Measurements from ENCODE around the gene SH3BP2. TPM values are rescaled to one million over a fixed set of nuclear protein-coding genes. Genes with fewer than 3 reads are reported as not detected.
"Not testable (repeated sequence)": the region's sequence is repeated elsewhere in the genome, so short reads cannot be mapped to it uniquely, and the experiment has no call there.

SH3BP2 gene
- total RNA-seq, 1 donor from 2014 or later, result 39.1 TPM

DNA sequence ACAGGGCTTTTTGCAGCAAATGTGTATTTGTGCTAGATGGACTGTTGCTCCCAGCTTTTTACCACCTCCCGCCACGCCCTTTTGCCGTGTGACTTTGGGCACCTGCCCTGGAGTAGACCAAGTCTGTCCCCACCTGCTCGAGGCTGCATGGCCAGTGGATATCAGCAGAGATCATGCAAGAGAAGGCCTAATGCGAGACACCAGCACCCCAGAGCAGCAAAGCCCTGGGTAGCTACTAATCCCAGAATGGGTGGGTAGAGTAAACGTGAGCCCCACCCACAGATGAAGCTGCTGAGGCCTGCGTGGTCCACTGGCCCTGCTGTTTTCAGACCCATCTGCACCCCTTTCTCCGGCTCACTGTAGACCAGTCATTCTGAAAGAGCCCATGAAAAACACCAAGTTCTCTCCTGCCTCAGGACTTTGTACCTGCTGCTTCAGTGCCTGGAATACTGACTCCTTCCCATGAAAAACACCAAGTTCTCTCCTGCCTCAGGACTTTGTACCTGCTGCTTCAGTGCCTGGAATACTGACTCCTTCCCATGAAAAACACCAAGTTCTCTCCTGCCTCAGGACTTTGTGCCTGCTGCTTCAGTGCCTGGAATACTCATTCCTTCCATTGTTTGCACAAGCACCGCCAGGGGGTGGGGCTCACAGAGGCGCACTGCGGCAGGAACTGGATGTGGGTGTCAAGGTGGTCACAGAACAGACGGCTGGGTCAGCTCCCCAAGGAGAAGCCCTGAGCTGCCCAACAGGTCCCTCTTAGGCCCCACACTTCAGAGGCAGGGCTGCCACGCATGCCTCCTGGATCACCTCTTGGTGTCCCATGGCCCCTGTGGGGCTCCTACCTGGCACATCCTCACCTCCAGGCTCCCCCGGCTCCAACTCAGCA lies 31.6 kb upstream of the SH3BP2 start:
- Mint-ChIP-seq H3K27me3 (ENCODE audit: low read depth) (peaks cover 3% of the 10 kb centered on the region), H3K9me3 (peaks cover 2% of the 10 kb centered on the region), H3K4me1 (peaks cover 20% of the 10 kb centered on the region), H3K36me3 (ENCODE audit: low read depth) (no peaks in the 10 kb centered on the region), H3K4me3 (no peak overlapping the region), H3K27ac (ENCODE audit: unreplicated experiment) (no peak overlapping the region)
- no peak for DNase-seq (ENCODE audit: low read depth, low spot score)
- TF ChIP-seq, protein P1, sequence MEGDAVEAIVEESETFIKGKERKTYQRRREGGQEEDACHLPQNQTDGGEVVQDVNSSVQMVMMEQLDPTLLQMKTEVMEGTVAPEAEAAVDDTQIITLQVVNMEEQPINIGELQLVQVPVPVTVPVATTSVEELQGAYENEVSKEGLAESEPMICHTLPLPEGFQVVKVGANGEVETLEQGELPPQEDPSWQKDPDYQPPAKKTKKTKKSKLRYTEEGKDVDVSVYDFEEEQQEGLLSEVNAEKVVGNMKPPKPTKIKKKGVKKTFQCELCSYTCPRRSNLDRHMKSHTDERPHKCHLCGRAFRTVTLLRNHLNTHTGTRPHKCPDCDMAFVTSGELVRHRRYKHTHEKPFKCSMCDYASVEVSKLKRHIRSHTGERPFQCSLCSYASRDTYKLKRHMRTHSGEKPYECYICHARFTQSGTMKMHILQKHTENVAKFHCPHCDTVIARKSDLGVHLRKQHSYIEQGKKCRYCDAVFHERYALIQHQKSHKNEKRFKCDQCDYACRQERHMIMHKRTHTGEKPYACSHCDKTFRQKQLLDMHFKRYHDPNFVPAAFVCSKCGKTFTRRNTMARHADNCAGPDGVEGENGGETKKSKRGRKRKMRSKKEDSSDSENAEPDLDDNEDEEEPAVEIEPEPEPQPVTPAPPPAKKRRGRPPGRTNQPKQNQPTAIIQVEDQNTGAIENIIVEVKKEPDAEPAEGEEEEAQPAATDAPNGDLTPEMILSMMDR (conservative IDR thresholded peaks at IDR 0.05), result no peak

DNA sequence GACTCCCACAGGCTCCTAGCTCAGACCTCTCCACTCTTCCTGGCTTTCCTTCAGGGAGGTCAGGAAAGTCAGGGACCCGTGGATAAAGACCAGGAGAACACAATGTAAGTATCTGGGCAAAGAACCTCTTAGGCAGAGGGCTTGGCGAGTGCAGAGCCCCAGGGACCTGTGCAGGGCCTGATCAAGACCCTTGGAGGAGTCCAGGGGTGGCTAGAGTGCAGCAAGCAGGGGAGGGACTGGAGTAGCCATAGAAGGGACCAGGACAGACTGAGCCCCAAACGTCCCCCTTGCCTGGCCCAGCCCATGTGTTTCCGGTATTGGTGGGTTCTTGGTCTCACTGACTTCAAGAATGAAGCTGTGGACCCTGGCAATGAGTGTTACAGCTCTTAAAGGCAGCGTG lies 30.8 kb upstream of the SH3BP2 start:
- Mint-ChIP-seq H3K36me3 (ENCODE audit: low read depth) (no peaks in the 10 kb centered on the region), H3K9me3 (peaks cover 2% of the 10 kb centered on the region), H3K27ac (ENCODE audit: unreplicated experiment) (no peak overlapping the region), H3K4me1 (peaks cover 21% of the 10 kb centered on the region), H3K4me3 (no peak overlapping the region), H3K27me3 (ENCODE audit: low read depth) (peaks cover 3% of the 10 kb centered on the region)
- no peak for DNase-seq (ENCODE audit: low read depth, low spot score)
- TF ChIP-seq, protein P1 (conservative IDR thresholded peaks at IDR 0.05), result no peak

DNA sequence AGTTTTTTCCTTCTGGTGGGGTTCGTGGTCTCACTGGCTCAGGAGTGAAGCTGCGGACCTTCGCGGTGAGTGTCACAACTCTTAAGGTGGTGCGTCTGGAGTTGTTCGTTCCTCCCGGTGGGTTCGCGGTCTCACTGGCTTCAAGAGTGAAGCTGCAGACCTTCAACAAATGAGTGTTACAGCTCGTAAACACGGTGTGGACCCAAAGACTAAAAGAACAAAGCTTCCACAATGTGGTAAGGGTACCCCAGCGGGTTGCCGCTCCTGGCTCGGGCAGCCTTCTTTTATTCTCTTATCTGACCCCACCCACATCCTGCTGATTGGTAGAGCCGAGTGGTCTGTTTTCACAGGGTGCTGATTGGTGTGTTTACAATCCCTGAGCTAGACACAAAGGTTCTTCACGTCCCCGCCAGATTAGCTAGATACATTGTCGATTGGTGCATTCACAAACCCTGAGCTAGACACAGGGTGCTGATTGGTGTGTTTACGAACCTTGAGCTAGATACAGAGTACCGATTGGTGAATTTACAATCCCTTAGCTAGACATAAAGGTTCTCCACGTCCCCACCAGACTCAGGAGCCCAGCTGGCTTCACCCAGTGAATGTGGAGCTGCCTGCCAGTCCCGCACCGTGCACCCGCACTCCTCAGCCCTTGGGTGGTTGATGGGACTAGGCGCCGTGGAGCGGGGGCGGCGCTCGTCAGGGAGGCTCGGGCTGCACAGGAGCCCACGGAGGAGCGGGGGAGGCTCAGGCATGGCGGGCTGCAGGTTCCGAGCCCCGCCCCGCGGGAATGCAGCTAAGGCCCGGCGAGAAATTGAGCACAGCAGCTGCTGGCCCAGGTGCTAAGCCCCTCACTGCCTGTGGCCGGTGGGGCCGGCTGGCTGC lies 30.2 kb upstream of the SH3BP2 start:
- H3K9me3 Mint-ChIP-seq; H3K27me3 Mint-ChIP-seq (ENCODE audit: low read depth); H3K27ac Mint-ChIP-seq (ENCODE audit: unreplicated experiment); H3K36me3 Mint-ChIP-seq (ENCODE audit: low read depth); H3K4me3 Mint-ChIP-seq; DNase-seq (ENCODE audit: low read depth, low spot score): not testable (repeated sequence)
- H3K4me1 Mint-ChIP-seq, result peaks cover 17% of the 10 kb centered on the region

DNA sequence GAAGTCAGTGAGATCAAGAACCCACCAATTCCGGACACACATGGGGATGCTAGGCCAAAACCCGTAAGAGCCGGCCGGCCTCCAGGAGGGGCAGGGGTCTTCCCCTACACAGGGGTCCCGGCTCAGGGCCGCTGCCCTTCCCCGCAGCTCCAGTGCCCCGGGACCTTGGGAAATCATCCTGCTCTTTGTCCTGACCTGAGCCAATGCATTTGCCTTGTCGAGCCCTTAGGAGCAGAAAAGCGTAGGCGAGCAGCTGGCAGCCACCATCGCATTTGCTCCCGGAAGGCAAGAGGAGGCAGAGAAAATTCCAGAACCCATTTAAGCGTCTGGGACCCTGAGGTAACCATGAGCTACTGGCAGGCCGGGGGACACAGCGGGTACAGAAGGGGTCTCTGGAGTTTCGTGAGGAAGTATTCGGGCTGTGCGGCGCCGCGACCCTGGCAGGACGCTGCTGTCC lies 29.3 kb upstream of the SH3BP2 start:
- H3K4me3 Mint-ChIP-seq, result no peak overlapping the region
- DNase-seq (ENCODE audit: low read depth, low spot score), result no peak

DNA sequence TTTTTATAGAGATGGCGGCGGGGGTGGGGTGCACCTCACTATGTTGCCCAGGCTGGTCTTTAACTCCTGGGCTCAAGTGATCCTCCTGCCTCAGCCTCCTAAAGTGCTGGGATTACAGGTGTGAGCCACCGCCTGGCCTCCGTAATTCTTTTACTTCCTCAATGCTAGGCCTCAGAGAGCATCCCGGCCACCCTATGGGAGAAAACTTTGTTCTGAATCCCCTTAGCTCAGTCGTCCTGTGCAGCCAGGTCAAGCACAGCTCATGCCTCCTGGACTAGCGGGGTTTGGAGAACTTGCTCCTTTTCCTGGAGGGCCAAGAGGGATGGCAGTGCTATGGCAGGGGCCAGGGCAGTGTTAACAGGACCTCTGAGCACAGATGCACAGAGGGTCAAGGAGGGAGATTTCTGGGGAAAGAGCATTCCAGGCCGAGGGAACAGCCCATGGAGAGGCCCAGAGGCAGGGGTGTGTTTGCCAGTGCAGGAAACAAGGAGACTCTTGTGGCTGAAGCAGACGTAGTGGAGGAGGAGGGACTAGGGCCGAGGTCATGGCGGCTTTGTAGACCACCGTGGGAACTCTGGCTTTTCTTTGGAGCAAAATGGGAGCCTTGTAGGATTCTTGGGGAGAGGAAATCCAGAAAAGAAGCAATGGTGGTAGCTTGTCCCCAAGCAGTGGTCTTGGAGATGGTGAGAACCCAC lies 26.9 kb upstream of the SH3BP2 start:
- Mint-ChIP-seq H3K9me3 (peaks cover 6% of the 10 kb centered on the region), H3K27me3 (ENCODE audit: low read depth) (no peaks in the 10 kb centered on the region), H3K4me3 (no peak overlapping the region), H3K36me3 (ENCODE audit: low read depth) (no peaks in the 10 kb centered on the region), H3K27ac (ENCODE audit: unreplicated experiment) (no peak overlapping the region), H3K4me1 (peaks cover 20% of the 10 kb centered on the region)
- TF ChIP-seq, protein P1 (conservative IDR thresholded peaks at IDR 0.05), result no peak
- no peak for DNase-seq (ENCODE audit: low read depth, low spot score)

More for the DNA sequence above, 29.3 kb upstream of the SH3BP2 start:
- Mint-ChIP-seq H3K4me1 (peaks cover 16% of the 10 kb centered on the region), H3K9me3 (peaks cover 2% of the 10 kb centered on the region), H3K27ac (ENCODE audit: unreplicated experiment) (no peak overlapping the region), H3K27me3 (ENCODE audit: low read depth) (no peaks in the 10 kb centered on the region), H3K36me3 (ENCODE audit: low read depth) (no peaks in the 10 kb centered on the region)
- TF ChIP-seq, protein P1 (conservative IDR thresholded peaks at IDR 0.05), result no peak
